ENCODE data around the gene FOXF1. TPM values are rescaled to one million over a fixed set of nuclear protein-coding genes. Genes with fewer than 3 reads are reported as not detected.

The FOXF1 gene
- total and polyA plus RNA-seq, 12 donors = 0.08 to 0.38 (median 0.22) TPM; not detected in 2

- intact Hi-C loops (cut with DNase I) = no loop called here
- Histone ChIP-seq H3K4me3 (peak overlapping the region; percentile 43 to 67 (median 58)), H3K9me3 (no peaks in the 10 kb centered on the region), H3K27ac (peak overlapping the region in 9 of 10 donors; percentile 4 to 74 (median 60)), H3K27me3 (peaks cover 74 to 100% (median 98%) of the 10 kb centered on the region in 7 donors), H3K4me1 (peaks cover 10 to 59% (median 37%) of the 10 kb centered on the region in 9 donors), H3K36me3 (no peaks in the 10 kb centered on the region)
- TF ChIP-seq CTCF (IDR thresholded peaks at IDR 0.05) = peak in 2 of 9 donors; percentile 7 to 10
- peak; percentile 42 to 63 for DNase-seq
- ATAC-seq = peak; percentile 43 to 68 (median 64)
- 0 to 1% methylated on average over 79 of the region's 79 CpGs for WGBS, 2 donors
Observed at GRCh38 chr16:86508947-86509758, 1.2 kb upstream of the FOXF1 start.

- no peak for TF ChIP-seq CTCF (IDR thresholded peaks at IDR 0.05)
- DNase-seq (peak; percentile 36 to 54), ATAC-seq (peak in 7 of 8 donors; percentile 36 to 66 (median 59))
- H3K27me3 ChIP-seq = peaks cover 71 to 100% (median 98%) of the 10 kb centered on the region in 7 donors
- no peaks in the 10 kb centered on the region for H3K9me3 ChIP-seq
- intact Hi-C loops (cut with DNase I) = loop anchor here in 2 of 10 donors (5.0 to 10.0 kb wide), 3 partner anchors 158 to 695 kb away; no protein-coding TSS in a partner anchor
- peak overlapping the region in 9 of 10 donors; percentile 4 to 74 (median 60) for H3K27ac ChIP-seq
- WGBS, 2 donors = 1% methylated on average over 57 to 82 of the region's 84 CpGs
- no peaks in the 10 kb centered on the region for H3K36me3 ChIP-seq
- H3K4me1 ChIP-seq = peaks cover 10 to 54% (median 36%) of the 10 kb centered on the region in 9 donors
- H3K4me3 ChIP-seq = peak overlapping the region; percentile 43 to 67 (median 58)
Observed at GRCh38 chr16:86509759-86510464, 415 bp upstream of the FOXF1 start.

- no peaks in the 10 kb centered on the region for H3K36me3 ChIP-seq
- ATAC-seq (no peak), DNase-seq (no peak)
- H3K9me3 ChIP-seq = no peaks in the 10 kb centered on the region
- no peak for TF ChIP-seq CTCF (IDR thresholded peaks at IDR 0.05)
- 27 to 39% methylated on average over 44 of the region's 44 CpGs for WGBS, 2 donors
- H3K27me3 ChIP-seq = peaks cover 60 to 100% (median 98%) of the 10 kb centered on the region in 7 donors
- peak overlapping the region in 7 of 10 donors; percentile 56 to 67 (median 61) for H3K4me3 ChIP-seq
- intact Hi-C loops (cut with DNase I) = loop anchor here in 2 of 10 donors (5.0 to 10.0 kb wide), 3 partner anchors 159 to 697 kb away; no protein-coding TSS in a partner anchor
- peaks cover 10 to 56% (median 38%) of the 10 kb centered on the region in 9 donors for H3K4me1 ChIP-seq
- H3K27ac ChIP-seq = no peak overlapping the region
Observed at GRCh38 chr16:86511317-86512161, 1.2 kb downstream of the FOXF1 start.
